Breast epithelium (tissue), 4 donors: Measurements from ENCODE around the gene CDC42. TPM values are rescaled to one million over a fixed set of nuclear protein-coding genes. Genes with fewer than 3 reads are reported as not detected.
A peak's percentile ranks its signal among the peaks of the same experiment; 100 is the strongest.

ENCODE experiments used
- DNase-seq, 2 donors: peaks; one replicate each; pipeline ENCODE4 v3.0.0-alpha.2; 2019; ENCODE audit warnings: low spot score in 2 of 2
- H3K27ac ChIP-seq, 2 donors: fragments of 200-600 bp; sonication (generic) in 1 of 2; one replicate each; pipeline ENCODE4 v1.5.1; 2016 to 2019; ENCODE audit warnings: mild to moderate bottlenecking in 1 of 2
- H3K27me3 ChIP-seq, 2 donors: fragments of 200-600 bp; sonication (generic) in 1 of 2; one replicate each; pipeline versions ENCODE4 v1.5.1 to v1.6.0; 2017 to 2019; ENCODE audit warnings: control low read depth in 1 of 2, mild to moderate bottlenecking in 1 of 2
- H3K36me3 ChIP-seq: fragments of 200-600 bp; one replicate; pipeline ENCODE4 v1.5.1; 2019
- H3K4me1 ChIP-seq, 2 donors: fragments of 200-600 bp; sonication (generic); one replicate each; pipeline ENCODE4 v1.5.1; 2016 to 2019; ENCODE audit warnings: control low read depth in 1 of 2
- H3K4me3 ChIP-seq, 3 donors: fragments of 200-600 bp; sonication (generic); 1 replicate in 2 of 3; 2 replicates in 1 of 3; pipeline ENCODE4 v1.5.1; 2016 to 2019; ENCODE audit warnings: mild to moderate bottlenecking in 3 of 3, moderate library complexity in 2 of 3
- H3K9me3 ChIP-seq, 2 donors: fragments of 200-600 bp; sonication (generic) in 1 of 2; one replicate each; pipeline ENCODE4 v1.5.1; 2016 to 2019; ENCODE audit warnings: control low read depth in 1 of 2
- POLR2A ChIP-seq: fragments of 450-650 bp; IDR thresholded peaks from one replicate; pipeline ENCODE4 v1.6.1; 2016; ENCODE audit warnings: antibody characterized with exemption, mild to moderate bottlenecking, moderate library complexity
- POLR2AphosphoS5 ChIP-seq, 3 donors: sonication (generic); formaldehyde crosslinking; IDR thresholded peaks; one replicate each; pipeline ENCODE4 v1.6.1; 2017; ENCODE audit warnings: antibody characterized with exemption in 3 of 3
- intact Hi-C: fragments of 100-400 bp; cut with DNase I; formaldehyde crosslinking; loops from one replicate; pipeline ENCODE4 v1.15.1; 2023; ENCODE audit warnings: low total_unique reads
- total RNA-seq, 3 donors: library from RNA; depleted of rRNA; stranded (reverse); fragments of >200 nt; gene quantifications; one replicate each; pipeline ENCODE4 v1.1.0, GENCODE V29; 2016
- TF ChIP-seq, protein P1 (sequence below), 3 donors: fragments of 450-650 bp; IDR thresholded peaks; one replicate each; pipeline ENCODE4 v1.5.1; 2016 to 2017; ENCODE audit warnings: antibody characterized with exemption in 3 of 3, mild to moderate bottlenecking in 3 of 3, moderate library complexity in 3 of 3

CDC42 gene
- total RNA-seq, 3 donors from 2014 or later, result 192 to 255 (median 213) TPM

DNA sequence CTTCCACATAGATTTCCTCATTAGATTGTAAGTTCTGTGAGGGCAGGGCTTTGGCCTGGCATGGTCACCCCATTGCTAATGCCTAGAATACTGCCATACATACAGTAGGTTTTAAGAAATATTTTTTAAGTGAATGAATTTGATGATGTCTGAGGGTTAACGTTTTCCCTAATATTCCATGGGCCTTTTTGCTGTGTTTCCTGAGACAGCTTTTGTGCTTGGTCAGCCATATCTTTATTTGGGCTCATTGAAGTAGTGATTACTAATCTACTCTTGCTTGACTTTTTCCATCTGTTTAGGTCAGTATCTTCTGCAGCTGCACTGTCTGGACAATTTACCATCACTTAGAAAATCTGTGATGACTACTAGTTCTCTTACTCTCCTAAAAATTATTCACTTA, 3.5 kb downstream of the CDC42 start:
- intact Hi-C loops, result no loop called here
- no peaks in the 10 kb centered on the region for H3K27me3 ChIP-seq
- H3K36me3 ChIP-seq, result no peaks in the 10 kb centered on the region
- no peak overlapping the region for H3K4me3 ChIP-seq
- no peak overlapping the region for H3K27ac ChIP-seq
- TF ChIP-seq POLR2A (no peak), POLR2AphosphoS5 (IDR thresholded peaks at IDR 0.05) (no peak)
- TF ChIP-seq, protein P1, sequence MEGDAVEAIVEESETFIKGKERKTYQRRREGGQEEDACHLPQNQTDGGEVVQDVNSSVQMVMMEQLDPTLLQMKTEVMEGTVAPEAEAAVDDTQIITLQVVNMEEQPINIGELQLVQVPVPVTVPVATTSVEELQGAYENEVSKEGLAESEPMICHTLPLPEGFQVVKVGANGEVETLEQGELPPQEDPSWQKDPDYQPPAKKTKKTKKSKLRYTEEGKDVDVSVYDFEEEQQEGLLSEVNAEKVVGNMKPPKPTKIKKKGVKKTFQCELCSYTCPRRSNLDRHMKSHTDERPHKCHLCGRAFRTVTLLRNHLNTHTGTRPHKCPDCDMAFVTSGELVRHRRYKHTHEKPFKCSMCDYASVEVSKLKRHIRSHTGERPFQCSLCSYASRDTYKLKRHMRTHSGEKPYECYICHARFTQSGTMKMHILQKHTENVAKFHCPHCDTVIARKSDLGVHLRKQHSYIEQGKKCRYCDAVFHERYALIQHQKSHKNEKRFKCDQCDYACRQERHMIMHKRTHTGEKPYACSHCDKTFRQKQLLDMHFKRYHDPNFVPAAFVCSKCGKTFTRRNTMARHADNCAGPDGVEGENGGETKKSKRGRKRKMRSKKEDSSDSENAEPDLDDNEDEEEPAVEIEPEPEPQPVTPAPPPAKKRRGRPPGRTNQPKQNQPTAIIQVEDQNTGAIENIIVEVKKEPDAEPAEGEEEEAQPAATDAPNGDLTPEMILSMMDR (IDR thresholded peaks at IDR 0.05), result no peak
- H3K9me3 ChIP-seq, result no peaks in the 10 kb centered on the region
- DNase-seq, result no peak
- H3K4me1 ChIP-seq, result peaks cover 0 to 8% of the 10 kb centered on the region in 2 donors

DNA sequence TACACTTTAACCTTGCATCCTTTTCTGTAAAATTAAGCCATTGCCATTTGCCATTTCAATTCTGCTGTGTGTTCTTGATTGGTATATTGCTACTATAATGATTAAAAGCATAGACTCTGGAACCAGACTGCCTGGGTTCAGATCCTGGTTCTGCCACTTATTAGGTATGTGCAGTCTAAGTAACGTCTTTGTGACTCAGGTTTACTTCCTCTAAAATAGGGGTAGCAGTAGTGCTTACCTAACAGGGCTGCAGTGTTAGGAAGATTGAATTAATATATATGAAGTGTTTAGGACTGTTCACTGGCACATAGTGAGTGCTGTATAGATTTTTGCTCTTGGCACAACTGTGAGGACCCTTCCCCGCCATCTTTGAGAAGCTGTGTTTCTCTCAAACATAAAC, 4.4 kb downstream of the CDC42 start:
- TF ChIP-seq POLR2AphosphoS5 (IDR thresholded peaks at IDR 0.05) (no peak), POLR2A (no peak)
- TF ChIP-seq, protein P1 (IDR thresholded peaks at IDR 0.05), result no peak
- intact Hi-C loops, result no loop called here
- Histone ChIP-seq H3K9me3 (no peaks in the 10 kb centered on the region), H3K4me3 (no peak overlapping the region), H3K36me3 (no peaks in the 10 kb centered on the region), H3K4me1 (peaks cover 0 to 8% of the 10 kb centered on the region in 2 donors), H3K27me3 (no peaks in the 10 kb centered on the region), H3K27ac (peak overlapping the region in 1 of 2 donors; percentile 18)
- DNase-seq, result no peak

DNA sequence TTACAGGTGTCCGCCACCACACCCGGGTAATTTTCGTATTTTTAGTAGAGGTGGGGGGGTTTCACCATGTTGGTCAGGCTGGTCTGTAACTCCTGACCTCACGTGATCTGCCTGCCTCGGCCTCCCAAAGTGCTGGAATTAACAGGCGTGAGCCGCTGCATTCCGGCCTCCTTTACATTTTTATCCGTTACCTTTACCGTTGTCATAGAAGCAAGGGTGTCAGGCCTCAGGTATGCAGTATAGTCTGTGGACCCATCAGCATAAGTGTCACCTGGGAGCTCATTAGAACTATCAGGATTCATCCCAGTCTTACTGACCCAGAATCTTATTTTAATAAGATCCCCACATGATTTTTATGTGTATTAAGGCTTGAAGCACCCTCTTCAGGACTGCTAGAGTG, 5.4 kb downstream of the CDC42 start:
- TF ChIP-seq POLR2AphosphoS5 (IDR thresholded peaks at IDR 0.05) (no peak), POLR2A (no peak)
- TF ChIP-seq, protein P1 (IDR thresholded peaks at IDR 0.05), result no peak
- Histone ChIP-seq H3K4me3 (no peak overlapping the region), H3K36me3 (no peaks in the 10 kb centered on the region), H3K27me3 (no peaks in the 10 kb centered on the region), H3K9me3 (no peaks in the 10 kb centered on the region), H3K27ac (no peak overlapping the region), H3K4me1 (peaks cover 0 to 8% of the 10 kb centered on the region in 2 donors)
- DNase-seq, result no peak
- intact Hi-C loops, result no loop called here

DNA sequence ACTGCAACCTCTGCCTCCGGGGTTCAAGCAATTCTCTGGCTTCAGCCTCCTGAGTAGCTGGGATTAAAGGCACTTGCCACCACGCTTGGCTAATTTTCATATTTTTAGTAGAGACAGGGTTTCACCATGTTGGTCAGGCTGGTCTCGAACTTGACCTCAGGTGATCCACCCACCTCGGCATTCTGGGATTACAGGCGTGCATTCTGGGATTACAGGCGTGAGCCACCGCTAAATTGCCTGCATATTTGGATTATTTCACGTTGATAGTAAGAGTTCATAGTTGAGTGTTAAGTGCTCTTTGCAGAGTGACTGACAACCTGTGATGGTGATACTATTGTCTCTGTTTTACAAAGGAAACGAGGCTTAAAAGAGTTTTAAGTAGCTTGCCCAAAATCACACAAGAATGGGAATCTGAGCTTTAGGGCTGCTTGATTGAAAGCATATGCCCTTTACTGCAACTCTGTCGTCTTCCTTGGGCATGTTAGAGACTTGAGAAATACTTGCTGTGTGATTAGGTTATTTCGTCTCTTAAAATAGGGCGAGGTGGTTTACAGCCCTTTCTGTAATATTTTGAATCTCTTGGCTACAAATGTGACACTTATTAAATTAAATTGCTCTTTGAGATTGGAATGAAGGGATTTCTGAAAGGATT, 12.4 kb downstream of the CDC42 start:
- no peak for DNase-seq
- H3K36me3 ChIP-seq, result no peaks in the 10 kb centered on the region
- H3K4me3 ChIP-seq, result no peak overlapping the region
- no peaks in the 10 kb centered on the region for H3K27me3 ChIP-seq
- no peaks in the 10 kb centered on the region for H3K9me3 ChIP-seq
- H3K4me1 ChIP-seq, result peaks cover 0 to 7% of the 10 kb centered on the region in 2 donors
- intact Hi-C loops, result no loop called here
- H3K27ac ChIP-seq, result no peak overlapping the region
- TF ChIP-seq POLR2AphosphoS5 (IDR thresholded peaks at IDR 0.05) (no peak), POLR2A (no peak)
- TF ChIP-seq, protein P1 (IDR thresholded peaks at IDR 0.05), result no peak

DNA sequence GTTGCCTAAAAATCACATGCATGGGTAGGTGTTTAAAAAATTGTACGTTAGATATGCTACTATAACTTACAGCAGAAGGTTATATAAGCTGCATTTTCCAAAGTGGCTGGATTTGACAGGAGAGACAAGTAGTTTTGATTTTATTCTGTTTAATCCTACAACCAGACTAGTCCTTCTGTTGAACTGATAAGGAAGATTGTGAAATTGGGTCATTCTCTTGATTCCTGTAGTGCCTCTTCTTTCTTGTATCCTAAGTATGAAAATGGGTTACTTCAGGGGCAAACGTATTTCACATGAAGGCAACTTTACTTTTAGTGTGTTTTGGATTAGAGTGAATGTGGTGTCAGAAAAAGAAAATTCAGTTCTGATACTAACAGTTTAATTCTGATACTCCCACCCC, 19.0 kb downstream of the CDC42 start:
- no peaks in the 10 kb centered on the region for H3K27me3 ChIP-seq
- TF ChIP-seq, protein P1 (IDR thresholded peaks at IDR 0.05), result no peak
- DNase-seq, result no peak
- no peak overlapping the region for H3K27ac ChIP-seq
- no peaks in the 10 kb centered on the region for H3K36me3 ChIP-seq
- no peaks in the 10 kb centered on the region for H3K9me3 ChIP-seq
- H3K4me3 ChIP-seq, result no peak overlapping the region
- intact Hi-C loops, result no loop called here
- peaks cover 4 to 5% of the 10 kb centered on the region in 2 donors for H3K4me1 ChIP-seq
